GM18907 (cell line): Measurements from ENCODE around the gene CEP128.

Experiments
- ATAC-seq: cut with Tn5 transposase; IDR thresholded peaks from one replicate; pipeline ENCODE4 v1.9.1; 2021; ENCODE audit warnings: mild to moderate bottlenecking, moderate library complexity; ENCODE audit not compliant: unreplicated experiment

CEP128 gene

GRCh38 chr14:80621701-80622100 is 319.8 kb downstream of the CEP128 start:
- no peak for ATAC-seq

GRCh38 chr14:80620434-80620833 is 321.1 kb downstream of the CEP128 start:
- no peak for ATAC-seq

GRCh38 chr14:80618751-80619329 is 322.7 kb downstream of the CEP128 start:
- no peak for ATAC-seq

- peak; percentile 83 for ATAC-seq
Observed at GRCh38 chr14:80615831-80616230, 325.7 kb downstream of the CEP128 start.

GRCh38 chr14:80609055-80609454 is 332.5 kb downstream of the CEP128 start:
- no peak for ATAC-seq

GRCh38 chr14:80608563-80608962 is 333.0 kb downstream of the CEP128 start:
- no peak for ATAC-seq

GRCh38 chr14:80607430-80608190 is 333.9 kb downstream of the CEP128 start:
- ATAC-seq = no peak

GRCh38 chr14:80606347-80606772 is 335.2 kb downstream of the CEP128 start:
- no peak for ATAC-seq

- no peak for ATAC-seq
Observed at GRCh38 chr14:80605536-80605935, 336.0 kb downstream of the CEP128 start.

- no peak for ATAC-seq
Observed at GRCh38 chr14:80602946-80603345, 338.6 kb downstream of the CEP128 start.

- peak; percentile 98 for ATAC-seq
Observed at GRCh38 chr14:80587096-80587724, 354.3 kb downstream of the CEP128 start.

GRCh38 chr14:80586131-80586530 is 355.4 kb downstream of the CEP128 start:
- ATAC-seq = no peak

GRCh38 chr14:80585506-80585835 is 356.1 kb downstream of the CEP128 start:
- ATAC-seq = no peak

- no peak for ATAC-seq
Observed at GRCh38 chr14:80584744-80585505, 356.6 kb downstream of the CEP128 start.

GRCh38 chr14:80577599-80577998 is 363.9 kb downstream of the CEP128 start:
- no peak for ATAC-seq

GRCh38 chr14:80576401-80576800 is 365.1 kb downstream of the CEP128 start:
- ATAC-seq = no peak

- peak; percentile 49 for ATAC-seq
Observed at GRCh38 chr14:80575763-80576162, 365.8 kb downstream of the CEP128 start.

GRCh38 chr14:80572666-80573065 is 368.9 kb downstream of the CEP128 start:
- no peak for ATAC-seq

GRCh38 chr14:80570930-80571298 is 370.6 kb downstream of the CEP128 start:
- no peak for ATAC-seq

GRCh38 chr14:80567905-80568536 is 373.5 kb downstream of the CEP128 start:
- ATAC-seq = no peak

- no peak for ATAC-seq
Observed at GRCh38 chr14:80565001-80565400, 376.5 kb downstream of the CEP128 start.
